ENCODE results near the gene PLA2G4B. TPM values are rescaled to one million over a fixed set of nuclear protein-coding genes. Genes with fewer than 3 reads are reported as not detected.

PLA2G4B gene
- total and polyA plus RNA-seq, 2 donors (not counting 1 experiment from before 2014, with no cell fraction given), result 22.6 to 33.2 TPM

GRCh38 chr15:41825145-41825544 is 13.5 kb upstream of the PLA2G4B start:
- DNase-seq (no peak), ATAC-seq (ENCODE audit: low read depth) (no peak)
- TF ChIP-seq EZH2 (IDR thresholded peaks at IDR 0.05; ENCODE audit: borderline replicate concordance, insufficient read depth, low read depth, low read length, poor library complexity, severe bottlenecking) (no peak), CTCF (IDR thresholded peaks at IDR 0.05) (no peak)
- H3K4me1 ChIP-seq (ENCODE audit: control insufficient read depth in 2 of 2, insufficient read depth in 2 of 2, low read length in 2 of 2), result peaks cover 9 to 17% of the 10 kb centered on the region in 2 donors
- H3K4me3 Mint-ChIP-seq, result no peak overlapping the region
- peaks cover 0 to 13% of the 10 kb centered on the region in 2 experiments for H3K36me3 ChIP-seq (replicated peaks in 1 of 2; ENCODE audit: control extremely low read depth in 1 of 2, control insufficient read depth in 1 of 2, extremely low read depth in 1 of 2, insufficient read depth in 2 of 2, low read length in 1 of 2)
- peaks cover 14% of the 10 kb centered on the region for H3K4me1 Mint-ChIP-seq
- no peak overlapping the region for H3K27ac ChIP-seq (ENCODE audit: low read length in 2 of 2)
- no peaks in the 10 kb centered on the region for H3K9me3 ChIP-seq (ENCODE audit: control extremely low read depth in 1 of 3, control insufficient read depth in 2 of 3, insufficient read depth in 1 of 3, low read length in 2 of 3)
- CTCF ChIA-PET, result interaction anchor here (2.6 kb wide), 1 partner anchor 14 kb away, joined by 23 read pairs; no protein-coding TSS in a partner anchor
- H3K27me3 ChIP-seq (replicated peaks in 1 of 4; ENCODE audit: control extremely low read depth in 1 of 4, control insufficient read depth in 3 of 4, insufficient read depth in 4 of 4, low read length in 3 of 4), result no peaks in the 10 kb centered on the region
- no peak overlapping the region for H3K4me3 ChIP-seq (ENCODE audit: control extremely low read depth in 1 of 5, extremely low read depth in 1 of 5, insufficient read depth in 1 of 5, low read depth in 2 of 5, low read length in 4 of 5)
- peaks cover 9% of the 10 kb centered on the region for H3K79me2 ChIP-seq (ENCODE audit: control insufficient read depth, insufficient read depth, low read length)
- no peak overlapping the region for H3K4me2 ChIP-seq (replicated peaks; ENCODE audit: low read depth, low read length, poor library complexity, severe bottlenecking)
- H4K20me1 ChIP-seq (ENCODE audit: control insufficient read depth, insufficient read depth, low read length, poor library complexity, severe bottlenecking), result peaks cover 4% of the 10 kb centered on the region
- POLR2A ChIA-PET, result no interaction called here
- intact Hi-C loops (cut with micrococcal nuclease), result loop anchor here (5.0 kb wide), 2 partner anchors 283 to 447 kb away; partner anchors contain the start of genes GANC, RPAP1 and TMEM87A
- no peaks in the 10 kb centered on the region for H3K27me3 Mint-ChIP-seq
- H3K9me3 Mint-ChIP-seq (ENCODE audit: insufficient read depth), result no peaks in the 10 kb centered on the region
- WGBS (ENCODE audit: insufficient coverage), result 98% methylated on average over 10 of the region's 10 CpGs
- no peak overlapping the region for H3K27ac Mint-ChIP-seq
- H2AFZ ChIP-seq (ENCODE audit: insufficient read depth, low read depth, low read length, poor library complexity, severe bottlenecking), result no peak overlapping the region
- H3K9ac ChIP-seq (ENCODE audit: low read length), result no peak overlapping the region
